H7 (cell line): Measurements from ENCODE around the gene COL3A1. TPM values are rescaled to one million over a fixed set of nuclear protein-coding genes. Genes with fewer than 3 reads are reported as not detected.

Experiments used
- DNase-seq: peaks from one replicate; pipeline ENCODE4 v3.0.0; 2012
- H3K27me3 ChIP-seq: 2 replicates; pipeline ENCODE4 v1.6.0; 2011; ENCODE audit warnings: mild to moderate bottlenecking, low read length; ENCODE audit not compliant: control insufficient read depth, insufficient read depth
- H3K36me3 ChIP-seq: replicated peaks from 2 replicates; pipeline ENCODE4 v1.5.1; 2011; ENCODE audit warnings: low read length; ENCODE audit not compliant: control insufficient read depth, insufficient read depth
- H3K4me3 ChIP-seq: 2 replicates; pipeline ENCODE4 v1.5.1; 2011; ENCODE audit warnings: low read depth, mild to moderate bottlenecking, control low read depth, low read length, moderate library complexity; ENCODE audit not compliant: insufficient read depth
- total RNA-seq: library from RNA; depleted of rRNA; stranded (reverse); fragments of >200 nt; shearing (Covaris generic); gene quantifications from 2 replicates; pipeline ENCODE4 v1.2.3, GENCODE V29; 2014

Gene COL3A1
- total RNA-seq, 1 experiment from 2014 or later, result not detected

GRCh38 chr2:188966079-188966571 lies 8.0 kb upstream of the COL3A1 start:
- H3K36me3 ChIP-seq, result no peaks in the 10 kb centered on the region
- H3K4me3 ChIP-seq, result no peak overlapping the region
- H3K27me3 ChIP-seq, result no peaks in the 10 kb centered on the region
- DNase-seq, result no peak

- H3K36me3 ChIP-seq, result no peaks in the 10 kb centered on the region
- no peak overlapping the region for H3K4me3 ChIP-seq
- no peaks in the 10 kb centered on the region for H3K27me3 ChIP-seq
- DNase-seq, result no peak
Observed at GRCh38 chr2:188966728-188967440, 7.3 kb upstream of the COL3A1 start.

GRCh38 chr2:188969236-188969635 lies 4.9 kb upstream of the COL3A1 start:
- no peak for DNase-seq
- Histone ChIP-seq H3K27me3 (no peaks in the 10 kb centered on the region), H3K36me3 (no peaks in the 10 kb centered on the region), H3K4me3 (no peak overlapping the region)

- H3K36me3 ChIP-seq, result no peaks in the 10 kb centered on the region
- no peak overlapping the region for H3K4me3 ChIP-seq
- no peak for DNase-seq
- no peaks in the 10 kb centered on the region for H3K27me3 ChIP-seq
Observed at GRCh38 chr2:188969651-188970050, 4.5 kb upstream of the COL3A1 start.

GRCh38 chr2:188970211-188970610 lies 4.0 kb upstream of the COL3A1 start:
- no peak for DNase-seq
- H3K27me3 ChIP-seq, result no peaks in the 10 kb centered on the region
- H3K36me3 ChIP-seq, result no peaks in the 10 kb centered on the region
- H3K4me3 ChIP-seq, result no peak overlapping the region

GRCh38 chr2:188971432-188971861 lies 2.7 kb upstream of the COL3A1 start:
- Histone ChIP-seq H3K4me3 (no peak overlapping the region), H3K36me3 (no peaks in the 10 kb centered on the region), H3K27me3 (no peaks in the 10 kb centered on the region)
- DNase-seq, result no peak

- no peak overlapping the region for H3K4me3 ChIP-seq
Observed at GRCh38 chr2:188973641-188974040, 532 bp upstream of the COL3A1 start.

GRCh38 chr2:188975497-188976102 lies 1.4 kb downstream of the COL3A1 start:
- Histone ChIP-seq H3K27me3 (no peaks in the 10 kb centered on the region), H3K36me3 (no peaks in the 10 kb centered on the region), H3K4me3 (no peak overlapping the region)
- peak; percentile 8 for DNase-seq

More at GRCh38 chr2:188973641-188974040, 532 bp upstream of the COL3A1 start:
- DNase-seq, result no peak
- no peaks in the 10 kb centered on the region for H3K27me3 ChIP-seq
- no peaks in the 10 kb centered on the region for H3K36me3 ChIP-seq

GRCh38 chr2:188976545-188977268 lies 2.5 kb downstream of the COL3A1 start:
- H3K4me3 ChIP-seq, result no peak overlapping the region
- no peak for DNase-seq
- H3K36me3 ChIP-seq, result no peaks in the 10 kb centered on the region
- H3K27me3 ChIP-seq, result no peaks in the 10 kb centered on the region

GRCh38 chr2:188977317-188977716 lies 3.1 kb downstream of the COL3A1 start:
- DNase-seq, result no peak
- Histone ChIP-seq H3K27me3 (no peaks in the 10 kb centered on the region), H3K4me3 (no peak overlapping the region), H3K36me3 (no peaks in the 10 kb centered on the region)

GRCh38 chr2:188978291-188979081 lies 4.3 kb downstream of the COL3A1 start:
- H3K36me3 ChIP-seq, result no peaks in the 10 kb centered on the region
- no peak overlapping the region for H3K4me3 ChIP-seq
- peak; percentile 12 for DNase-seq
- H3K27me3 ChIP-seq, result no peaks in the 10 kb centered on the region

GRCh38 chr2:188979187-188980114 lies 5.3 kb downstream of the COL3A1 start:
- H3K27me3 ChIP-seq, result no peaks in the 10 kb centered on the region
- no peak overlapping the region for H3K4me3 ChIP-seq
- DNase-seq, result no peak
- no peaks in the 10 kb centered on the region for H3K36me3 ChIP-seq

- Histone ChIP-seq H3K4me3 (no peak overlapping the region), H3K27me3 (no peaks in the 10 kb centered on the region), H3K36me3 (no peaks in the 10 kb centered on the region)
- DNase-seq, result peak; percentile 14
Observed at GRCh38 chr2:188983427-188984064, 9.4 kb downstream of the COL3A1 start.
